Activated CD4-positive, alpha-beta T cell treated with anti-CD3 and anti-CD28 coated beads, Interleukin-2, amount 50 U/mL, for 1 hour (primary cell): ENCODE measurements around the gene ROBO2.

Source experiments
- DNase-seq: peaks from one replicate; pipeline ENCODE4 v3.0.0-alpha.2; 2020

ROBO2 gene

DNA sequence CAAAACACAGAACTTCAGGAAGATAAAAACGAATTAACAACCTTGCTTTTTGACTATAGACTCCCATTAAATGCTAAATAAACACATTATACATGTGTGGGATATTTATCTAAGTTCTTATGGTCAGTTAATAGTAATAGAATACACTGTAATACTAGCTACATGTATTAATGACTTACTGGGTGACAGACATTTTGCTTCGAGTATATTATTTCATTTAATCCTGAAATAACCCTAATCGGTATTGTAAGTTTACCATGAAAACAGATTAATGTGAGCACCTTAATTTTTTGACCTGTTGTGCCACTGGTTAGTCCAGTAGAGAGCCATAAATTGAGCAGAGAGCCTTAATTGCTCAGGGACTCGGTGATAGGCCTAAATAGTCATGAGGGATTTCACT is 151.1 kb downstream of the ROBO2 start:
- no peak for DNase-seq

DNA sequence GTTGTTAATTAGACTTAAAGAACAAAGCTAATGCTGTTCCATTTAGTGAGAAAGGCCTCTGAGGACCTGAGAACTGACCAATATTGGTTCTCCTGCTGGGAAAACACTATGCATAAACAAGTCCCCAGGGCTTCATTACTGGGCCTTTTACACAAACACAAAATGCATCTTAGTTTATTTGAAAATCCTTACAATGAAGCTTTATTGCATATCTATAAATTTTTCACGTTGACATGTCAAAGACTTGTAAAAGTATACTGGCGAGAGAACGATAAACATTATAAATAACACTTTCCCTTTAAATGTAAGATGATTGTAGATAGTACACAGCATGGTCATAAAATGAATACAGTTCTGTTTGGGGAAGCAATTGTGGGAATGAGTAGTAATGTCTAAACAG is 151.7 kb downstream of the ROBO2 start:
- no peak for DNase-seq

DNA sequence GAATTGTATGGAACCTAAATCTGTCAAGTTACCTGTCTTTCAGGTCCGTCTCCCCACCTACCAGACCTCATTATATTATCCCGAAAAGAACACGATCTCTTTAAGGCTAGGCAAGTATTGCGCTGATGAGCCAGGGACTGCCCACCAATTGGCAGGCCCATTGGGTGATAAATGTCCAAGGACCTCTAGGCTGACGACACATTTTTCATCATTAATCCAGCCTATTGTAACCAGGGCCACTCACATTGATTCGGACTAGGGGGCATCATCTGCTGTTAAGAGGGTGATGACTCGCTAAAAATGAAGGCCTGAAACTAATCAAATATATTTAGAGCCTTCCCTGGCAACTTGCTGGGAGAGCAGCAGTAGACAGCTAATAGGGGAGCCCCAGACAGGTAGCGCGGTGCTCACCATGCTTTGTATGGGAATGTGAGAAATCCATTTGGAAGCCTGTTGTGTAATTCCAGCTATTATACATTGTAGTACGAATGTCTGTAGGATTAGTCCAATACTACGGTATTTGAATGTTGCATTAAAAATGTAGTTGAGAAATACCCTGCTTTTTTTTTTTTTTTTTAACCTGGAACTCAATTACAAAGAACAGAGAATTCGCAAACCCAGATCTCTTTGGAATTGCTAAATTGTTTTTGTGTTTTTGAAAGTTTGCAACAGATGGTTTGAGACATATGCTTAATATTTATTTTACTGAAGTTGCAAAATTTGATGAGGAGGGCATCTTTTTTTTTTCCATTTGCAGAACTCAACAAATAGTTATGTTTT is 156.1 kb downstream of the ROBO2 start:
- no peak for DNase-seq

GRCh38 chr3:77197408-77197807 is 157.5 kb downstream of the ROBO2 start:
- DNase-seq: no peak

DNA sequence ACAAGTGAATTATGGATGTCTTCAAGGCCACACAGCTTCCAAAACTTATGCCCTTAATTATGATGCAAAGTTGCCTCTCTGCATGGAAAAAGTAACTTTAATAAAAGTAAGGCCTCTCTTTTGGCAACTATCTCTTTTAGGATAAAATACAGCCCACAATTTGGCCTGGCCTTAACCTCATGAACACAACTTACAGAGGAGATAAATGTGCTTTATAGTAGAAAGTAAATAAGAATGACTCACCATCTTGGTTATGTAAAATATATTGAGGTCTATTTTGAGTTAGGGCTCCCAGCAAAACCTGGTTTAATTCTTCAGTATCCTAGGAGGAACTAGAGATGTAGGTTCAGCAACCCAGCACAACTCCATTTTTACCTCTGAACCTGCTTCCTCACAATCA is 164.0 kb downstream of the ROBO2 start:
- DNase-seq: no peak

DNA sequence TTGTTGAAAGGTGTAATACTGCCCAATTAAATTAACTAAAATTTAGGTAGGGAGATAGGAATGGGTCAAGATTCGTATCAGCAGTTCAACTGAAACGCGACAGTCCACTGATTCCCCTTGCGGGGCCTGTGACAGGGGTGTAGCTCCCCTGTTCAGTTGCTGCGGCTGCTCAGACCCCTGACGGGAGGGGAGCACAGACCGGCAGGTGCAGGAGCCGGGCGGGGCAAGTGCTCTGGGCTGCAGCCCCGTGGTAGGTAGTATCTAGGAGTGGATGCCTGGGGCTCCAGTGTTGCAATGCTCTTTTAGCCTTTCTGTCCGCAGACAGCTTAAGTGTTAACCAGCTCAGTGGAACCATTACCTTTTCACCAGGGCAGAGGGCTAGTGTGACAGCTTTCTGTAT is 164.9 kb downstream of the ROBO2 start:
- no peak for DNase-seq

DNA sequence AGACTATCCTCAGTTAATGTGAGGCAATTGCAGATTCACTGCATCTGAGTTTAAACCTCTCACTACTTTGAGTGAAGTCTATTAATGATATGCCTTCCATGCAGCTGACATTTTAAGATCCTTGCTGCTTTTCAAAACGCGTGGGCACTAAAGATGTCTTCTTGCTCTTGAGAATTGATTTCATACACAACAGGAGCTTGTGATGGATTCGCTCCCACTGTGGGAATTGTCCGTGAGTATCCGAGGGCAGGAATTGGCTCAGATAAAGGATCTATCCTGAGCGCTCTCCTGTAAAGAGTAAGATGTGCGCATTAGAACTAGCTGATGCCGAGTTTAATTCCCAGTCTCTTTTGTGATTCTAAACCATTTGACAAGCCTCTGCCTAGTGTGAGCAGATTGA is 167.9 kb downstream of the ROBO2 start:
- DNase-seq: no peak

DNA sequence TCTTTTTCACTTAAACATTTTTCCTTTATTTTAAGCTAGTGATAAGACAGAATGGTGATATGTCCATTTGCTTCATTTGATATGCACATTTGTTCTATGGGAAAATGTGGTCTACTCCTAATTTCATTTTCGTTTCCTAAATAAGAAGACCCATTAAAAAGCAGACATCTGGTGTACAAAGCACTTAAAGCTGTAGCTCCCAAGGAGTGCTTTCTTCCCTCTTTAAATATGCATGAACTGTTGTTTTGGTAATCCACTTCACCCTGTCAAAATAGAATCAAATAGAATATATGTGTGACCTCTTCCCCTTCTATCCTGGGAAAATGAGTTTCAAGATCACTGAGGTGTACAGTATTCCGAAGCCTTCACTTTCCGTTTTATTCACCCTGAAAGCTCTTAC is 182.8 kb downstream of the ROBO2 start:
- DNase-seq: no peak

DNA sequence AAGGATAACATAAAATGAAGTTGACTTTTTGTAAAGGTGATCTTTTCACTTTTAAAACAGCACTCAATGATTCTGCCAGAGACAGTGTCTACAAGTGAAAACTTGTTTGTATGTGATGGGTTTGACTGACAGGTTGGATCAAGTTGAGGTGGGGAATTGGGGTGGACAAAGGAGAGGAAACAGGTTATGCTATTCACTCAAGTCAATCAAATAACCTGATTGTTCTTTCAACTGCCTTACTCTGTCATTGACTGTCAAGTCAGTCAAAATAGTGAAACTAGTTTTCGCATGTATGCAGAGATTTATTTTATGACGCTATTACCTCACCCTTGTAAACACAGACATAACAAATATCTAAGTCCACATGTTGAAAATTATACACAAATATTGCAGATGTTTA is 187.7 kb downstream of the ROBO2 start:
- no peak for DNase-seq

DNA sequence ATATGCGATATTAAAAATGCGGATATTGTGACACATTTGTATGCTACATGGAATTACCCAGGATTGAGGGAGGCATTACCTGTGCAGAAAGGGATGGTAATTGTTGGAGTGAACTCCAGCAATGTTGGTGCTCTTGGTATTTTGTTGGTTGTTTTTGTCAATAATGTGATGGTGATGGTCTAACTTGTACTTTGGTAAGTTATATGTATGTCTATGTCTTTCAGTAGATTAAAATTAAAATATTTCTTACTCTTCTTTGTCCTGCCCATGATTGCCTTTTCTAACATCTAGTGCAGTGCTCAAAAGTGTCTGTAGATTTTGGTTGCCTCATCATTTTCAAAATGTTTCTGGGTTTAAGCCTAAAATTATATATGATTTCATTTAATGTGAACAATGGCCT is 192.7 kb downstream of the ROBO2 start:
- no peak for DNase-seq

GRCh38 chr3:77234004-77234403 is 194.1 kb downstream of the ROBO2 start:
- DNase-seq: no peak

- no peak for DNase-seq
Observed at GRCh38 chr3:77236118-77236517, 196.2 kb downstream of the ROBO2 start.

DNA sequence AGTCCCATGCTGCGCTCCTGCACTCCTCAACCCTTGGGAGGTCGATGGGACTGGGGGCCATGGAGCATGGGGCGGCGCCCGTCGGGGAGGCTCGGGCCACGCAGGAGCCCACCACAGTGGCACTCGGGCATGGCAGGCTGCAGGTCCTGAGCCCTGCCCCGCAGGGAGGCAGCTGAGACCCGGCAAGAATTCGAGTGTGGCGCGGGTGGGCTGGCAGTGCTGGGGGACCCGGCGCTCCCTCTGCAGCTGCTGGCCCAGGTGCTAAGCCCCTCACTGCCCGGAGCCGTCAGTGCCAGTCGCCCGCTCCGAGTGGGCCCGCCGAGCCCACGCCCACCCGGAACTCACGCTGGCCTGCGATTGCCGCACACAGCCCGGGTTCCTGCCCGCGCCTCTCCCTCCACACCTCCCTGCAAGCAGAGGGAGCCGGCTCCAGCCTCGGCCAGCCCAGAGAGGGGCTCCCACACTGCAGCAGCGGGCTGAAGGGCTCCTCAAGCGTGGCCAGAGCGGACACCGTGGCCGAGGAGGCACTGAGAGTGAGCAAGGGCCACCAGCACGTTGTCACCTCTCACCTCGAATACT is 200.3 kb downstream of the ROBO2 start:
- no peak for DNase-seq

DNA sequence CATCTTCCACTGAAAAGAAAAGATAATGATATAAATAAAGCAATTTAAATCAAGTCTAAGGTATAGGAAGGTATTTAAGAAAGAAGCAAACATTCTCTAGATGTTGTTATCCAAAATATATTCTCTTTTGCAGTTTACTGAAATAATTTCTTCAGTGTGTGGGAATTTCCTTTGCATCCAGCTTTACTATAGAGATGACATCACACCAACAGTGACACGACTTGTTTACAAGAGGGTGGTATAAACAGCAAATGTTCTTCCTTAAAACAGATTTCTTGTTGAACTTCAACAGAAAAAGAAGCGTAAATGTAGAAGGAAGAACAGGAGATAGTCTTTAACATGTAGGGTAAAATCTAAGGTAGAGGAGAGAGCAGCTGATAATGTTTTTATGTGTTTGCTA is 202.5 kb downstream of the ROBO2 start:
- no peak for DNase-seq

- no peak for DNase-seq
Observed at GRCh38 chr3:77244981-77245380, 205.1 kb downstream of the ROBO2 start.

DNA sequence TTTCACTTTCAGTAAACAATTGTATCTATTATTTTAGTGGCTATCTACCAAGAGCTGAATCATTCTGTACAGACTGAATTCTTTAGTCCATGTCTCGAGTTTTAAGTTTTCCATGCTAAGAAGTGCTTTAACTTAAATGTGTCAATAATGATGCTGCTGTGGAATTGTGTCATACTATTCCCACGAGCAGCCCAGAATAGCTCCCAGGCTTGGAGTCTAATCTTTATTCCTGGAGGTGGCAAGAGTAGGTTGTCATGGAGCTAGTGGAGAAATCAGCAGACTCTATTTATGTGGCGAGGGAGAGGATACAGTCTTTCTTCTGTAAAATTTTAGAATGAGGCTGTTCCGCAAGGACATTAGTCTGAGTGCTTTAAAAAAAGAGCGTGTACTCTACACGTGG is 207.2 kb downstream of the ROBO2 start:
- DNase-seq: no peak

GRCh38 chr3:77247817-77248216 is 207.9 kb downstream of the ROBO2 start:
- no peak for DNase-seq

DNA sequence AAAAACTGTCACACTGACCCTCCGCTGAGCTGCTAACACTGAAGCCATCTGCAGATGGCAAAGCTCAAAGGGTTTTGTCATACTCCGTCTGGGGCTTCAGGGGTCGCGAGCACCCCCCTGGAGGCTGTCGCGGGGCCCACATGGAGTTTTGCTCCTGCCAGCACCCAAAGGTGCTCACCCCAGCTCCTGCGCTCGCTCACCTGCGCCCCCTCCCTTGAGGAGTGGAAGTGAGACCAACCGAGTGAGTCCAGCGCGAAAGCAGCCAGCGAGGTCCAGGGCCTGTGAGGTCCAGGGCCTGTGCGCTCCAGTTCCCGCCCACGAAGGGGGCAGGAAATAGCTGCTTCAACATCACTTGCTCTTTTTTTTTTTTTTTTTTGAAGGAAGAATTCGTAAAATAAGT is 208.5 kb downstream of the ROBO2 start:
- no peak for DNase-seq

DNA sequence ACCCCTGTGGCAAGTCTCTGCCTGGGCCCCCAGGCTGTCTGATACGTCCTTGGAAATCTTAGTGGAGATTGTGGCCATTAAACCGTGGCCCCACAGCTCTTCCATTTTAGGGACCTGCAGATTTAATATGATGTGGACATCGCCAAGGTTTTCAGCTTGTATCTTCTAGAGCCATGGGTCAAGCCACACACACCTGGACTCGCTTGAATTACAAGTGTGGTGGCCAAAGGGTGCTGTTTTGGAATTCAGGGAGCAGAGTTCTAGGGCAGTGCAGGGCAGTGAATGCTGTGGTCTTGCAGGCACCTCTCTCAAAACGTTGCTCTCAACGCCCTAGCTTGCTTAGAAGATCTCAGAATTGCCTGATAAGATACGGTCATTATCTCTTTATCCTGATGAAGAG is 211.2 kb downstream of the ROBO2 start:
- DNase-seq: no peak

DNA sequence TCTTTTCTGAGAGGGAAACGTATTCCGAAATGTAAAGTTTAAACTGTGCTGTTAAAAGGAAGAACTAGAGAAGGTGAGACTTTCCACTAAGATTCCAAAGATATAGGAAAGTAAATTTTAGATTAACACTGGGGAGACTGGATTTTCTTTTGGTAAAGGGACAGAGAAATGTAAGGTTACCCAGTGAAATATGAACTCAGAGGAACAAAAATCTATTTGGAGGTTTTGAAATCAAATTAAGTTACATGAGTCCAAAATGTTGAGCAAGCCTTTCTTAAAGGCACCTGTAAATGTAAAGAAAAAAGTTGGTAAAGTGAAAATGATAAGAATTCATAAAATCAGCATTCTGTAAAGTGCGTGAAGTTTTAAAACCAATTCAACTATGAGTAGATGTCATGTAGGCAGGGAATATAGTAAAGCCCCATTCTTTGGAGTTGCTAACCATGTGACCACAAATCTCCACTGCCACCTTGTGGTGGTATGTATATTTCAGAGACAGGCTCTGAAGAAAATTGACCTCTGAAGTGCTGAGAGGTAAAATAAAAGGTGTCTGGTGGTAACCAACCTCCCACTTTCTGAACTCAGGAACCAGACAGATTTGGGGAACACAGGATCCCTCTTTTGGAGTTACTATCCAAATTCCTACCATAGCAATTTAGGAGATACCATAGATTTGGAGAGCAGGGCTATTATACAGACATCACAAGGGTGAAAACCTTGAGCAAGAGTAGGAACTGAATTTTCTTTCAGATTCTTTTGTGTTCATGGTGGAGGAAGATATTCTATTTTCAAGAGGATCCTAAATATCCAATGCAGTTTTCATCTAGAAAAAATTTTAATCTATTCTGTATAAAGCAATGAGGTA is 215.3 kb downstream of the ROBO2 start:
- DNase-seq: no peak

DNA sequence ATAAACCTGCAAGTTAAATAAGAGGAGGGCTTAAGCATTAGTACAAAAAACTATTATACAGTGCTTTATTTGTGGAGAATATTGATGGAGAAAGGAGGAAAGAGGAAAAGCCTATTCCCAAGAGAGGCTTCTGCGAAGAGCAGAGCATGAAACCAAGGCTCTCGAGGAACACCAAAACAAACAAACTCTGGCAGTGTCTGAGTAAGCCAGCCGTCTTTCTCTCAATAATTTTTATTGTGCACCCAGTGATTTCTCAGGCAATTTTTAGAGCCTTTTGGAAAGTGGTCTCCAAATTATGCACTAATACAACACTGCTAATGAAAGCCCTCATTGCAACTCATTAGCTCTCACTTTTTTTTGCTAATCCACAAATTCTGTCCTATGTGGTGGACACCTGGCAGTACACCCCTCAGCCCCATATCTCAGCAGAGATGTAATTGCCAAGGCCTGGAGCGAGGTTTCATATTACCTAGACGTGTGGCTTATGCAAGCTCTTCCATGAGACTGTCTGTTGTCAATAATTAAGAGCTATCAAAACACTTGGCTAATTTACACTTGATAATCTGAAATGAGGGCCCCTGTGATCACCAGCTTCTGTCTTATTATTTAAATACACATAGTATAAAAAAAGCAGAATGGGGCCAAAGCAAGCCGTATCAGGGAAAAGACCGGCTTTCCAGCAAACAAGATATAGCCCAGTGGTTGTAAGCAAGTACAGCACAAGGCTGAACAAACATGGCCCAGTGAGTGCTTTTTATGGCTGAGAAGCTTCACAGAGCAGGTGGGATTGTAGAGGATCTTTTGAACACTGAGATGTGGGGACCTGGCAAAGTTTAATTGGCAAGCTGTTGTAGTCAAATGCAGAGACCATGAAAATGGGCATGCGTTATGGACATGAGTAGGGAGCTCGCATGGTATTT is 216.9 kb downstream of the ROBO2 start:
- no peak for DNase-seq

DNA sequence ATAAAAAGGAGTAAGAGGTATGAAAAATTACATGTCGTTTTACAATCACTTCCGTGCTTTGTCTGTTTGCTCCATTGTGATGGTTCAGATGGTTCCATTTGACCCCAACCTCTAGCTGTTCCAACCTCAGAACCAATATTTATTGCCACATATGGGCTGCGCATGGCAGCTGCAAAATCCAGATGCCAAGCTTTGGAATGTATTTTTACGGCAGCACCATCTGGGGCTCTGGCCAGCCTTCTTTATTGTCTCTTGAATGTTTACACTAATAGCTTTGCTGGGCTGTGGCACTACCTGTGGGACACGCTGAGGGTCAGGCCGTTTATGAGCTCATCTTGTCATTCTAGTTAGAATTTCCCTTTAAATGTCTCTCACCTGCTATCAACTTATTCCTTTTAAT is 219.8 kb downstream of the ROBO2 start:
- no peak for DNase-seq

DNA sequence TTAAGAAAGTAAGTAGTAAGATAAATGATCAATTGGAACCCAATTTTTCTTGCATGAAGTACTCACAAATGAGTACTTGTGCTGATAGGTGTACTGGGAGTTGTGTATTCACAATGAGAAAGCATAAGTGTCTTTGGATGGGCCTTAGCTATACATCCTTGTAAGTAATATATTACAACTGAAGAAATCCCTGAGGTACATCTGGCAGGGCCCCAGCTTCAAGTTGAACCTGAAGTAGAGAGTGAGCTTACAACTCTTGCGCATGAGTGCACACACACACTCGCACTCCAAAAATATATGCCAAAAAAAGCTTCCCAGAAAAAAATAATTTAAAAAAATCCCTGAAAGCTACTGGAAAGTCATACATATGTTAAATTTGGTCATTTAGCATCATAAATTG is 222.5 kb downstream of the ROBO2 start:
- no peak for DNase-seq
